HFFc6 (cell line): Measurements from ENCODE around the gene TFAP2E. TPM values are rescaled to one million over a fixed set of nuclear protein-coding genes. Genes with fewer than 3 reads are reported as not detected.

ENCODE experiments used
- DNase-seq: peaks from one replicate; pipeline ENCODE4 v3.0.0-alpha.2; 2018
- H3K27ac Mint-ChIP-seq: 2 replicates; pipeline ENCODE4 v1.8.0; 2020; ENCODE audit warnings: mild to moderate bottlenecking, mixed read lengths
- H3K27me3 Mint-ChIP-seq: 2 replicates; pipeline ENCODE4 v1.8.0; 2021; ENCODE audit warnings: mild to moderate bottlenecking, moderate library complexity, mixed read lengths; ENCODE audit not compliant: insufficient read depth
- H3K36me3 Mint-ChIP-seq: 2 replicates; pipeline ENCODE4 v1.8.0; 2021; ENCODE audit warnings: low read depth, mixed read lengths
- H3K4me1 Mint-ChIP-seq: 2 replicates; pipeline ENCODE4 v1.8.0; 2020; ENCODE audit warnings: low read depth, mixed read lengths
- H3K4me3 Mint-ChIP-seq: 2 replicates; pipeline ENCODE4 v1.8.0; 2020; ENCODE audit warnings: mild to moderate bottlenecking, moderate library complexity, mixed read lengths
- H3K9me3 Mint-ChIP-seq: 2 replicates; pipeline ENCODE4 v1.8.0; 2020; ENCODE audit warnings: mild to moderate bottlenecking, mixed read lengths
- total RNA-seq, 6 experiments: library from RNA; stranded (reverse); fragmentation: NEBNext Ultra II Directional; extraction: Animal tissue kit (Norgen Biotek cat#: 25700); gene quantifications; 2 replicates in 1 of 6; 3 replicates in 5 of 6; pipeline ENCODE4 v1.2.3, GENCODE V29; 2021
- TF ChIP-seq, protein P1 (sequence below): fragments of 200-600 bp; sonication (generic); IDR thresholded peaks from 2 replicates; pipeline ENCODE4 v1.5.0; 2021; ENCODE audit warnings: antibody characterized with exemption, mild to moderate bottlenecking

TFAP2E gene
- total RNA-seq, 6 experiments from 2014 or later = 0.11 to 0.21 (median 0.13) TPM

DNA sequence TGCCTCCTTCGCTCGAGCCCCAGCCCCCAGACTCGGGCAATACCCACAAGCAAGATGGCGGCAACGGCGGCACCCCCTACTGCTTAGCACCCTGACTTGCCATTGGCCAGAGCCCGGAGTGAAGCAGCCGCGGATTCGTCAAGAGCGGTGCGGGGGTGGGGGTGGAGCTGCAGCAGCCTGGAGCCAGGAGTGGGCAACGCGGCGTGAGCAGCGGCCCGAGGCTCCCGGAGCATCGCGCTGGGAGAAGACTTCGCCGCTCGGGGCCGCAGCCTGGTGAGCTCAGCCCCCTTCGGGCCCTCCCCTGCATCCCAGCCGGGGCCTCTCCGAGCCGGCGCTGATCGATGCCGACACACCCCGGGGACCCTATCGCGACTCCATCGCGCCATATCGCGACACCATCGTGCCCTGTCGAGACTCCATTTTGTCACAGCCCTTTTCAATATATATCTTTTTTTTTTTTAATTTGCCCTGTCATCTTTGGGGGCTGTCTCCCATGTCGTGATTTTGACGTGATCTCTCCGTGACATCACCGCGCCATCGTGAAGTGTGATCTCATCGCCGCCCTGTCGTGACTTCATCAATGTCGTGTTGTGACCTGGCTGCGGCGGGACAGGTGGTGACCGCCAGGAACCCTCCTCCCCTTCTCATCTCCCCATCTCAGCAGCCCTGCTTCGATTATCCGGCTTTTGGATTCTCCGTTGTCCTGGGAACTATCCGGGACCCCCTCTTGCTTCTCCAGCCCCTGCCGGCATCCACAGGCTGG, 15.3 kb upstream of the TFAP2E start, which contains the start of gene NCDN:
NCDN (plus strand) TSS at position 189 of the 763 bp plus-strand sequence; CDS start at position 581, 392 bp downstream.
- TF ChIP-seq, protein P1, sequence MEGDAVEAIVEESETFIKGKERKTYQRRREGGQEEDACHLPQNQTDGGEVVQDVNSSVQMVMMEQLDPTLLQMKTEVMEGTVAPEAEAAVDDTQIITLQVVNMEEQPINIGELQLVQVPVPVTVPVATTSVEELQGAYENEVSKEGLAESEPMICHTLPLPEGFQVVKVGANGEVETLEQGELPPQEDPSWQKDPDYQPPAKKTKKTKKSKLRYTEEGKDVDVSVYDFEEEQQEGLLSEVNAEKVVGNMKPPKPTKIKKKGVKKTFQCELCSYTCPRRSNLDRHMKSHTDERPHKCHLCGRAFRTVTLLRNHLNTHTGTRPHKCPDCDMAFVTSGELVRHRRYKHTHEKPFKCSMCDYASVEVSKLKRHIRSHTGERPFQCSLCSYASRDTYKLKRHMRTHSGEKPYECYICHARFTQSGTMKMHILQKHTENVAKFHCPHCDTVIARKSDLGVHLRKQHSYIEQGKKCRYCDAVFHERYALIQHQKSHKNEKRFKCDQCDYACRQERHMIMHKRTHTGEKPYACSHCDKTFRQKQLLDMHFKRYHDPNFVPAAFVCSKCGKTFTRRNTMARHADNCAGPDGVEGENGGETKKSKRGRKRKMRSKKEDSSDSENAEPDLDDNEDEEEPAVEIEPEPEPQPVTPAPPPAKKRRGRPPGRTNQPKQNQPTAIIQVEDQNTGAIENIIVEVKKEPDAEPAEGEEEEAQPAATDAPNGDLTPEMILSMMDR = no peak
- peak; percentile 95 for DNase-seq
- Mint-ChIP-seq H3K36me3 (peaks cover 6% of the 10 kb centered on the region), H3K27ac (peak within 1 kb of the TSS; percentile 89), H3K4me1 (peaks cover 56% of the 10 kb centered on the region), H3K9me3 (no peaks in the 10 kb centered on the region), H3K27me3 (peaks cover 6% of the 10 kb centered on the region), H3K4me3 (peak within 1 kb of the TSS; percentile 95)

DNA sequence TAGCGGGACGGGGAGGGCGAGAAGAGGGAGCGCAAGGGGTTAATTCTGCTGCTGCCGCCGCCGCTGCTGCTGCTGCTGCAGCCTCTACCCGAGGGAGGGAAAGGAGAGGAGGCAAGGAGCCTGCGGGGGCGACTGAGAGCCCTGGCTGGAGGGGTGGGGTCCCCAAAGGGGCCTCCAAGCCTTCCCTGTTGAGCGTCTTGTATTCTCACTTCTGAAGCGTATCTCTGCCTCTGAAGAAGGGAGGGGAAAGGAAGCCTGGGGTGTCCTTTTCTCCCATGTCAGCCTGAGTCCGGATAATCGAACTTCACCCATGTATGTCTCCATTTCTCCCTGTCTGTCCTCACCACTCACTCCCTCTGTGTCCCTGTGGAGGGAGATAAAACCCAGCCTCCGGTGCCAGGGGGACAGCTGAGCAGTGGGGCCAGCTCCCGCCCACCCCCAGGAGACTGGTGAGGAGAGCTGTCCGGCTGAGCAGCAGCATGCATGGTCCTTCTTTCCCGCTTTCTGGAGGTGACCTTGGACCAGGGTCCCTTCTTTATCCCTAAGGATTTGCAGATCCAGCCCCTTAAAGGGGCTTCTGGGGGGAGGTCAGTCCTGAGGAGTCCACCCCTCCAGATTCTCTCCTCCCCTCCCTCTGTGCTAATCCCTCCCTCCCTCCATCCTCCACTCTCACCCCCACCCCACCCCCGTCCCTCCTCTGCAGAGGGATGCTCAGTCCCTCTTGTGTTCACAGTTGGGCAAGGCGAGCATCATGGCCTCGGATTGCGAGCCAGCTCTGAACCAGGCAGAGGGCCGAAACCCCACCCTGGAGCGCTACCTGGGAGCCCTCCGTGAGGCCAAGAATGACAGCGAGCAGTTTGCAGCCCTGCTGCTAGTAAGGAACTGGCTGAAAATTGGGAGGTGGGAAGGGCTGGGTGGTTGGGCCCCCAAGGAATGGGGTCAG, 14.5 kb upstream of the TFAP2E start:
- no peak for DNase-seq
- Mint-ChIP-seq H3K27ac (peak overlapping the region; percentile 89), H3K4me1 (peaks cover 56% of the 10 kb centered on the region), H3K9me3 (no peaks in the 10 kb centered on the region), H3K27me3 (peaks cover 6% of the 10 kb centered on the region), H3K36me3 (peaks cover 6% of the 10 kb centered on the region), H3K4me3 (peak overlapping the region; percentile 95)
- TF ChIP-seq, protein P1 = no peak

DNA sequence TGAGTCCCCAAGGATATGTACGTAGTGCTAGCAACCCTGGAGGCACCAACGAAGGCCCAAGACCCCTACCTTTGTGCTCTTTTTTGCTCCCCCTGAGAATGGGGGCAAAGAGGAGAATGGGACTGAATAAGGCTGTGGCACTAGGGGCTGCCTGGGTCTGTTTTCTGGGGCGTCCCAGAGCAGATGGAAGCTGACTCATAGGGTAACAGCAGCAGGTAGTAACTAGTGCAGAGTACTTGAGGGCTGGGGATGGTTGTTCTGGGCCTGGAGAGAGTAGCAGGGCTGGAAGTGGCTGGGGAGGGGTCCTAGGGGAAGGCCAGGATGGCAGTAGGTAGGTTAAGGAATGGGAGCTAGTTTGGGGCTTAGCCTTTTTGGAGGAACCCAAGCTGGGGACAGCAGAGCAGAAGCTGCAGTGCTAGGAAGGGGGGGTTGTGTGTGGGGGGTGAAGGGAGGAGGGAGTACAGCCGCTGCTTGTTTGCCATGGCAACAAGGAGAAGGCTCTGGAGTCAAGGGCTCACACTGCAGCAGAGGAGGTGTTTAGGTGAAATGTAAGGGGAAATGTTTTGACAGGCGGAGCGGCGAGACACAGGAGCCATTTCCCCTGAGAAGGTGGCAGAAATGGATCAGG, 13.7 kb upstream of the TFAP2E start:
- Mint-ChIP-seq H3K27me3 (peaks cover 6% of the 10 kb centered on the region), H3K4me1 (peaks cover 57% of the 10 kb centered on the region), H3K9me3 (no peaks in the 10 kb centered on the region), H3K27ac (peak overlapping the region; percentile 64), H3K4me3 (peak overlapping the region; percentile 95), H3K36me3 (peaks cover 6% of the 10 kb centered on the region)
- no peak for DNase-seq
- TF ChIP-seq, protein P1 = no peak

DNA sequence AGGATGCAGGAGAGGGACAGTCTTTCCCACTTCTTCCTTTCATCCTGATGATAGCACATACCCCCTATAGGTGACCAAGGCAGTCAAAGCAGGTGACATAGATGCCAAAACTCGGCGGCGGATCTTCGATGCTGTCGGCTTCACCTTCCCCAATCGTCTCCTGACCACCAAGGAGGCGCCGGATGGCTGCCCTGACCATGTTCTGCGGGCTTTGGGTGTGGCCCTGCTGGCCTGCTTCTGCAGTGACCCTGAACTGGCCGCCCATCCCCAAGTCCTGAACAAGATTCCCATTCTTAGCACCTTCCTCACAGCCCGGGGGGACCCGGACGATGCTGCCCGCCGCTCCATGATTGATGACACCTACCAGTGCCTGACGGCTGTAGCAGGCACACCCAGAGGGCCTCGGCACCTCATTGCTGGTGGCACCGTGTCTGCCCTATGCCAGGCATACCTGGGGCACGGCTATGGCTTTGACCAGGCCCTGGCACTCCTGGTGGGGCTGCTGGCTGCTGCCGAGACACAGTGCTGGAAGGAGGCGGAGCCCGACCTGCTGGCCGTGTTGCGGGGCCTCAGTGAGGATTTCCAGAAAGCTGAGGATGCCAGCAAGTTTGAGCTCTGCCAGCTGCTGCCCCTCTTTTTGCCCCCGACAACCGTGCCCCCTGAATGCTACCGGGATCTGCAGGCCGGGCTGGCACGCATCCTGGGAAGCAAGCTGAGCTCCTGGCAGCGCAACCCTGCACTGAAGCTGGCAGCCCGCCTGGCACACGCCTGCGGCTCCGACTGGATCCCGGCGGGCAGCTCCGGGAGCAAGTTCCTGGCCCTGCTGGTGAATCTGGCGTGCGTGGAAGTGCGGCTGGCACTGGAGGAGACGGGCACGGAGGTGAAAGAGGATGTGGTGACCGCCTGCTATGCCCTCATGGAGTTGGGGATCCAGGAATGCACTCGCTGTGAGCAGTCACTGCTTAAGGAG, 12.6 kb upstream of the TFAP2E start:
- H3K4me1 Mint-ChIP-seq = peaks cover 52% of the 10 kb centered on the region
- peaks cover 6% of the 10 kb centered on the region for H3K36me3 Mint-ChIP-seq
- H3K27me3 Mint-ChIP-seq = peaks cover 5% of the 10 kb centered on the region
- TF ChIP-seq, protein P1 = no peak
- no peaks in the 10 kb centered on the region for H3K9me3 Mint-ChIP-seq
- peak overlapping the region; percentile 18; the same call in 1 of the 2 replicates for H3K27ac Mint-ChIP-seq
- H3K4me3 Mint-ChIP-seq = no peak overlapping the region
- DNase-seq = no peak
